ENCODE results near the gene GGN.

GRCh38 chr19:38350883-38351282, 37.0 kb downstream of the GGN start:
- TF ChIP-seq CTBP1 (IDR thresholded peaks at IDR 0.05; ENCODE audit: borderline replicate concordance) (no peak), SUZ12 (IDR thresholded peaks at IDR 0.05) (no peak), TARDBP (IDR thresholded peaks at IDR 0.05) (no peak), FOXM1 (IDR thresholded peaks at IDR 0.05; ENCODE audit: borderline replicate concordance) (no peak), HDGF (IDR thresholded peaks at IDR 0.05; ENCODE audit: borderline replicate concordance) (no peak), NFRKB (IDR thresholded peaks at IDR 0.05) (no peak), SP1 (IDR thresholded peaks at IDR 0.05) (no peak), FOXK2 (IDR thresholded peaks at IDR 0.05) (no peak), L3MBTL2 (conservative IDR thresholded peaks at IDR 0.05) (no peak)
